Measurements from ENCODE around the gene ERGIC1.
"Not testable (repeated sequence)": the region's sequence is repeated elsewhere in the genome, so short reads cannot be mapped to it uniquely, and the experiment has no call there.

Gene ERGIC1

GRCh38 chr5:172807766-172808311 is 26.2 kb upstream of the ERGIC1 start:
- Histone ChIP-seq H3K9ac (ENCODE audit: low read depth, low read length, poor library complexity, severe bottlenecking) (no peak overlapping the region), H3K4me2 (ENCODE audit: low read depth, low read length, poor library complexity, severe bottlenecking) (no peak overlapping the region), H3K27me3 (ENCODE audit: insufficient read depth, low read length, poor library complexity, severe bottlenecking) (no peaks in the 10 kb centered on the region), H3K9me2 (replicated peaks; ENCODE audit: low read depth, low read length) (no peaks in the 10 kb centered on the region), H3F3A (ENCODE audit: low read depth) (no peaks in the 10 kb centered on the region), H3K4me1 (ENCODE audit: insufficient read depth, low read length, poor library complexity, severe bottlenecking) (no peaks in the 10 kb centered on the region), H4K20me1 (ENCODE audit: insufficient read depth, low read length, poor library complexity, severe bottlenecking) (no peaks in the 10 kb centered on the region), H3K36me3 (ENCODE audit: insufficient read depth, low read length) (no peaks in the 10 kb centered on the region), H3K4me3 (ENCODE audit: low read length, poor library complexity, severe bottlenecking) (no peak overlapping the region), H2AFZ (ENCODE audit: low read length) (no peak overlapping the region), H3K79me2 (ENCODE audit: insufficient read depth, low read length) (no peaks in the 10 kb centered on the region), H3K9me3 (ENCODE audit: insufficient read depth, low read depth, low read length) (no peaks in the 10 kb centered on the region)
- TF ChIP-seq EZH2phosphoT487 (IDR thresholded peaks at IDR 0.05; ENCODE audit: borderline replicate concordance) (no peak), CTCF (conservative IDR thresholded peaks at IDR 0.05; ENCODE audit: low read length) (no peak)

GRCh38 chr5:172809774-172810173 is 24.3 kb upstream of the ERGIC1 start:
- Histone ChIP-seq H3K9me2 (replicated peaks; ENCODE audit: low read depth, low read length) (no peaks in the 10 kb centered on the region), H3K36me3 (ENCODE audit: insufficient read depth, low read length) (no peaks in the 10 kb centered on the region), H3F3A (ENCODE audit: low read depth) (no peaks in the 10 kb centered on the region), H4K20me1 (ENCODE audit: insufficient read depth, low read length, poor library complexity, severe bottlenecking) (no peaks in the 10 kb centered on the region), H3K4me3 (ENCODE audit: low read length, poor library complexity, severe bottlenecking) (no peak overlapping the region), H3K4me1 (ENCODE audit: insufficient read depth, low read length, poor library complexity, severe bottlenecking) (no peaks in the 10 kb centered on the region), H3K9me3 (ENCODE audit: insufficient read depth, low read depth, low read length) (no peaks in the 10 kb centered on the region), H3K79me2 (ENCODE audit: insufficient read depth, low read length) (no peaks in the 10 kb centered on the region), H3K4me2 (ENCODE audit: low read depth, low read length, poor library complexity, severe bottlenecking) (no peak overlapping the region), H2AFZ (ENCODE audit: low read length) (no peak overlapping the region), H3K27me3 (ENCODE audit: insufficient read depth, low read length, poor library complexity, severe bottlenecking) (no peaks in the 10 kb centered on the region), H3K9ac (ENCODE audit: low read depth, low read length, poor library complexity, severe bottlenecking) (no peak overlapping the region)
- TF ChIP-seq CTCF (conservative IDR thresholded peaks at IDR 0.05; ENCODE audit: low read length): no peak

- H3K9ac ChIP-seq (ENCODE audit: low read depth, low read length, poor library complexity, severe bottlenecking); H2AFZ ChIP-seq (ENCODE audit: low read length); H3K36me3 ChIP-seq (ENCODE audit: insufficient read depth, low read length); H4K20me1 ChIP-seq (ENCODE audit: insufficient read depth, low read length, poor library complexity, severe bottlenecking); H3K4me1 ChIP-seq (ENCODE audit: insufficient read depth, low read length, poor library complexity, severe bottlenecking); H3K27me3 ChIP-seq (ENCODE audit: insufficient read depth, low read length, poor library complexity, severe bottlenecking); H3K4me3 ChIP-seq (ENCODE audit: low read length, poor library complexity, severe bottlenecking); H3K4me2 ChIP-seq (ENCODE audit: low read depth, low read length, poor library complexity, severe bottlenecking); H3K9me2 ChIP-seq (replicated peaks; ENCODE audit: low read depth, low read length); H3K9me3 ChIP-seq (ENCODE audit: insufficient read depth, low read depth, low read length); H3K79me2 ChIP-seq (ENCODE audit: insufficient read depth, low read length); H3F3A ChIP-seq (ENCODE audit: low read depth): not testable (repeated sequence)
Observed at GRCh38 chr5:172810996-172811395, 23.1 kb upstream of the ERGIC1 start.

- H3K27me3 ChIP-seq (ENCODE audit: insufficient read depth, low read length, poor library complexity, severe bottlenecking): no peaks in the 10 kb centered on the region
- H3K4me1 ChIP-seq (ENCODE audit: insufficient read depth, low read length, poor library complexity, severe bottlenecking): no peaks in the 10 kb centered on the region
- H3K9me3 ChIP-seq (ENCODE audit: insufficient read depth, low read depth, low read length): no peaks in the 10 kb centered on the region
- TF ChIP-seq EZH2phosphoT487 (IDR thresholded peaks at IDR 0.05; ENCODE audit: borderline replicate concordance) (no peak), CTCF (conservative IDR thresholded peaks at IDR 0.05; ENCODE audit: low read length) (no peak)
- H3K4me2 ChIP-seq (ENCODE audit: low read depth, low read length, poor library complexity, severe bottlenecking): no peak overlapping the region
- H2AFZ ChIP-seq (ENCODE audit: low read length): no peak overlapping the region
- H3K36me3 ChIP-seq (ENCODE audit: insufficient read depth, low read length): no peaks in the 10 kb centered on the region
- H4K20me1 ChIP-seq (ENCODE audit: insufficient read depth, low read length, poor library complexity, severe bottlenecking): no peaks in the 10 kb centered on the region
- H3K4me3 ChIP-seq (ENCODE audit: low read length, poor library complexity, severe bottlenecking): no peak overlapping the region
- H3K9me2 ChIP-seq (replicated peaks; ENCODE audit: low read depth, low read length): no peaks in the 10 kb centered on the region
- no peak overlapping the region for H3K9ac ChIP-seq (ENCODE audit: low read depth, low read length, poor library complexity, severe bottlenecking)
- H3F3A ChIP-seq (ENCODE audit: low read depth): no peaks in the 10 kb centered on the region
- no peaks in the 10 kb centered on the region for H3K79me2 ChIP-seq (ENCODE audit: insufficient read depth, low read length)
Observed at GRCh38 chr5:172815631-172816030, 18.4 kb upstream of the ERGIC1 start.
